GM18520 (cell line): Measurements from ENCODE around the gene NDUFAF7.
"Not testable (repeated sequence)": the region's sequence is repeated elsewhere in the genome, so short reads cannot be mapped to it uniquely, and the experiment has no call there.

Source experiments
- ATAC-seq: cut with Tn5 transposase; IDR thresholded peaks from one replicate; pipeline ENCODE4 v1.9.1; 2021; ENCODE audit not compliant: unreplicated experiment

The NDUFAF7 gene

DNA sequence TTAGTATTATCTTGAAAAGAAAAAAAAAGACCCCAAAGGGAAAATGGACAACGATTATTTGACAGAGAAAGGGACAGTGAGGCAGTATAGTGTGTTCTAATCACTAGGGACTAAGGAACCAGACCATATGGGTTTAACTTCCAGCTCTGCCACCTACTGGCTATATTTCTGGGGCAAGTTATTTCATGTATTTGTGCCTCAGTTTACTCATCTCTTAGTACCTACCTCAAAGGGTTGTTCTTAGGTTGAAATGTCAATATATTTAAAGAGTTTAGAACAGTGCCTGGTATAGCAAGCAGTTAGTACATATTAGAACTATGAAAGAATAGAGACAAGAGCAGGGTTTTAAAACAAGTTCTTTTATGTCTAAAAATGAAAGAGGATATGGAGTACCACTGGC lies 50.5 kb downstream of the NDUFAF7 start:
- ATAC-seq = no peak

DNA sequence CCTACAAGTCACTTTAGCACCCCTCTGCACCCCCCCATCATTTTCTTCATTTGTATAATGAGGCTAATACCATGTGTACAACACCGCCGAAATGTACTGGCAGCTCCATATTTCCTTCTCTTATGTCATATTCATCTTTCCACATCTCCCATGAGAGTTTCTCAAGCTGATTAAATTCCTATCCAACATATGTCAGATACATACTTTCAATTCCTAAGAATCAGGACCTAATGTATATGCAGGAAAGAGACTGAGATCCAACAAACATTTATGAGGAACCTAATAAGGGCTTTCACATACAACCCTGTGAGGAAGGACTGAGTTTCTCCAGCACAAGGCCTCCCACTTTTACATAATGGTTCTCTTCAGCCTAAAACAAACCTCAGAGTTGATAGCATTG lies 51.3 kb downstream of the NDUFAF7 start:
- ATAC-seq = no peak

DNA sequence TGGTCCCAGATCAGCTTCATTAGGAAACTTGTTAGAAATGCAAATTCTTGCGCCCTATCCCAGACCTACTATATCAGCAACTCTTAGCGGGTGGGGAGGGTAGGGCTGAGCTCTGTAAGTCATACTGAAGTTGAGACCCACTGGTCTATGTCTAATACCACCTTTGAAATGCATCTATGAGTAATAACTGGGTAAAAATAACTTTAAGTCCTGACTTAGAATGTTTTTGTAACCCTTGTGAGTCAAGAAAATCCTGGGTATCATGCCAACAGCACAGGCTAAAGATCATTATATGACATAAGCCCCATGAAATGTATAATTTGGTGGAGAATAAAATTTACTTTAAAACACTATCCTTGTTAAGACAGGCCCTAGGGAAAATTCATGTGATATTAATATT lies 51.7 kb downstream of the NDUFAF7 start:
- no peak for ATAC-seq

DNA sequence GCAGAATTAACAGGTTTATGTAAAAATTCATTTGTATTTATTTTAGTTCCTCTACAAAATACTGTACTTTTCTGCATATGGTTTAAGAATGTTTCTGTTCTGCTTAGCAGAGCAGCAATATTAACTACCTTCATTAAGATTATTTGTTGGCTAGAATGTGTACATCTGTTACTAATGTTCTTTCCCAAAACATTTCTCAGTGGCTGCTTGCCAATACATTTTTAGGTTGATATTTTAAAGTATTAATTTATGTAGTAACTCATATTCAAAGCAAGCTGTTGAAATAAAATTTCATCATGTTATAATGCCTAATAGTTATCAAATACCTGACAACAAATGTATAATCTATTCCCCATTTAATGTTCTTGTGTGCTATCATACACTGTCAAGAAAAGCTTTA lies 52.9 kb downstream of the NDUFAF7 start:
- no peak for ATAC-seq

DNA sequence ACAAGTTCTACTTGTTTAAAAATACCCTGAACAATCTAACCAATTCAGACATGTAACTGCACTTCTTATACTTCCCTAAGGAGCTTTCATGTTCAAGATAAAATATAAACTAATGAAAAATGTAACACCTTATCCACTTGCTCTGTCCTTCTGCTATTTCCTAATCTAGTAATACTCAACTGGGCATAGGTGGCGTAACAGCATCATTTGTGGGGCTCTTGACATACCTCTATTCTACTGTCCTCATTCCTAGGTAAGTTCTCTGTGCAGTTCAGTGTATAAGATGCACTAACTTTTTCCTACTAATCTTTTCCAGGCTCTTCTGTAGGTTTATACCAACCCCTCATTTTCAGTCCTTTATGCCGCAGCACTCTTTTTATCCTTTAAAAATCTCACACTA lies 56.5 kb downstream of the NDUFAF7 start:
- no peak for ATAC-seq

DNA sequence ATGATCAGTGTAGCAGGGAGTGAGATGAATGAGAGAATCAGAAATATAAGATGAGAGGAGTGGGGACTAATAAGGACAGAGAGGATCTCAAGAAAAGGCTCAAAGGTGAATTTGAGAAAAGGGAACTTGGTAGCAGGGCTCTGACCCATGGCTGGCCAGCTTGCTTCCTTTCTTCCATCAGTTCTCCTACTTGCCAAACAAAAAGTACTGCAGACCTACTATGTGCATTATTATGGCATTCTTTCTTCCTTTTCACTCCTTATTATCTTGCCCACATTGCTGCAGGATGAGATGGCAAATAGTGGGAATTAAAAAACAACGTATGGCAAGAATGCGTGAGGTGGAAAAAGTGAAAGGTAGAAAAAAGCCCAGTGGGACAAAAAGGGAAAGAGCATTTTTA lies 60.2 kb downstream of the NDUFAF7 start:
- ATAC-seq = no peak

DNA sequence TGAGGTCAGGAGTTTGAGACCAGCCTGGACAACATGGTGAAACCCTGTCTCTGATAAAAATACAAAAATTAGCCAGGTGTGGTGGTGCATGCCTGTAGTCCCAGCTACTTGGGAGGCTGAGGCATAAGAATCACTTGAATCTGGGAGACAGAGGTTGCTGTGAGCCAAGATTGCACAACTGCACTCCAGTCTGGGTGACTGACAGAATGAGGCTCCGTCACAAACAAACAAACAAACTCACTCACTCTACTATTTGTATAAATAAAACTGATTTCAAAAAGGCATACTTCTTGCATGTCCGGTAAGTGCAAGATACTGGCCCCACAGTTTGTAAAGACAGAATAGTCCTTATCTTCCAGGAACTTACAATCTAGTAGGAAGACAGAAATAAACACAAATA lies 63.4 kb downstream of the NDUFAF7 start:
- not testable (repeated sequence) for ATAC-seq

DNA sequence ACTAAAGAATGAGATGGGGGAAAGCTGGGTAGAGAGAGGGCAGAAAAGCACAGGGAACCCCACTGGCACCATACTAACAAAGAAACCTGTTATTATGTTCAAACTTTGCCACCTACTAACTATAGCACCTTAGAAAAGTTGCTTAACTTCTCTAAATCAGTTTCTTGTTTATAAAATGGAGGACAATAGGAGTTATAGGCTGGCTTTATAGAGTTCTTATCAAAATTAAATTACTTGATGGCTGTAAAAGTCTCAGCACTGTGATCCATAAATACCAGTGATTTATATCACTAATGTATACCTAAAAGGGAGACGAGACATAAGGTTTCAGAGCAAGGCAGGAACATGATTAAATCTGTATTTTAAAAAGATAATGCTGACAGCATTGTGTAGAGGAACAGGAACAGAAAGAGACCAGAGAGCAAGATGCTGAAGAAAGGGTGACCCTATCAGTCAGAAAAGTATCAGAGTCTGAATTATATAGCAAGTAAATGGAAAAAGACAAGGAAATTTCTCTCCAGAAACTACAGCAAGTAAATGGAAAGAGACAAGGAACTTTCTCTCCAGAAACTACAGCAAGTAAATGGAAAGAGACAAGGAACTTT lies 64.1 kb downstream of the NDUFAF7 start:
- no peak for ATAC-seq

DNA sequence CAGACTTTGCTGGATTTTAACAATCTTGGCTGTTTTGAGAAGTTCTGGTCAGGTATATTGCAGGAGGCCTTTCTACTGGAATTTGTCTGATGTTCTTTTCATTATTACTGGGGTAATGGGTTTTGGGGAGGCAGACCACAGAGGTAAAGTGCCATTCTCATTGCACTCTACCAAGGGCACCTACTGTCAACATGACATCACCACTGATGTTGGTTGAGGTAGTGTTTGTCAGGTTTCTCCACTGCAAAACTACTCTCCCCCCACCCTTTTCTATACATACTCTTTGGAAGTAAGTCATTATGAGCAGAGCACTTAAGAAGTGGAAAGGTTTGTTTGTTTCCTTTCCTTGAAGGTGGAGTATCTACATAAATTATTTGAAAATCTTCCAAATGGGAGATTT lies 66.2 kb downstream of the NDUFAF7 start:
- no peak for ATAC-seq
